Cerebellar nuclear complex (tissue), 1 donor: ENCODE results near the gene HAND2.

ENCODE experiments used
- DNase-seq, 2 experiments: peaks; one replicate each; lab custom pipeline; 2025; lab: John Stamatoyannopoulos, UW

The HAND2 gene

DNA sequence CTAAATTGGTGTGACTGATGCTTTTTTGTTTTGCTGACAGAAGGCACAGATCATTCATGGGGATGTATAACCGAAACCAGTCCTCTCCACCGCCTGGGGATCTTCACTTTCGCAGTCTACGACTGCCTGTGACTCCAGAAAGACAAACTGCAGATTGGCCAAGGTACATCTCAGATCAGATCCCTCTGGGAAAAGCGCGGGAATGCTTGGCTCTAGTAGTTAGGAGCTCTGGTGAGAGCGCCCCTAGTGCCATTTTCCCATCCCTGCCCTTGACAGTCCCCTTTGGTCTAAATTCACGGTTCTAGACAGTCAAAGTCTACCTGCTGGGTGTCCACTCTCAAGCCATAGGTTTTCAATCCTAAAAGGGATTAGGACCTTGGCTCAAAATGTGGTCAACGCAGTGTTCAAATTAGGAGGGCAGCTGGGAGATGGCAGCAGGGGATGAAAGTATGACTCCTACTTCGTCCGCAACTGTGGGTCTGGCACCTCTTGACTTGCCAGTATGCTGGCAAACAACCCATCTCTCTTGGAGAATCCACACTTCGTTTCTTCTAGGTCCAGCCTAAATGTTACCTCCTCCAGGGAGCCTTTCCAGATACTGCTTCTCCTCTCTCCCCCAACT lies 6.9 kb upstream of the HAND2 start:
- no peak for DNase-seq

DNA sequence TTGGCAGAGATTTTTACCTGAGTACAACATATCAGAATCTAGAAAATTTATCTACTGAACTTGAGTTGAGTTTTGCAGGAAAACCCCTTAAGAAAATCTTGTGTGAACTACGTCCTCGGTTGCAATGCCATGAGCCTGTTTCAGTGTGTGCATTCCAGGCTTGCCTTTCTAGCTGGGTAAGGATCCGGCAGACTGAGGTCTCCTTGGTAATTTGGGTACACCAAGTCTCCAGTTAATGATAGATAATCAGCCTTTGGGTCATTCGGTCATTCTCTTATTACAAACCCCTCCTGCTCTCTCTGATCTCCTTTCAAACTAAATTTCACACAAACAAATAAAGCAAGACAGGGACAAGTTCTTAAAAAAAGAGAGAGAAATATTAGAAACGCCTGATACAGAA lies 5.9 kb upstream of the HAND2 start:
- no peak for DNase-seq

GRCh38 chr4:173535165-173535902 lies 5.3 kb upstream of the HAND2 start:
- DNase-seq: no peak

GRCh38 chr4:173534434-173534833 lies 4.4 kb upstream of the HAND2 start:
- no peak for DNase-seq

- no peak for DNase-seq
Observed at GRCh38 chr4:173532725-173533511, 2.9 kb upstream of the HAND2 start.

- DNase-seq: no peak
Observed at GRCh38 chr4:173531086-173531965, 1.3 kb upstream of the HAND2 start.

- no peak for DNase-seq
Observed at GRCh38 chr4:173530326-173531085, 477 bp upstream of the HAND2 start.

GRCh38 chr4:173528378-173529321 lies 1.4 kb downstream of the HAND2 start:
- no peak for DNase-seq

DNA sequence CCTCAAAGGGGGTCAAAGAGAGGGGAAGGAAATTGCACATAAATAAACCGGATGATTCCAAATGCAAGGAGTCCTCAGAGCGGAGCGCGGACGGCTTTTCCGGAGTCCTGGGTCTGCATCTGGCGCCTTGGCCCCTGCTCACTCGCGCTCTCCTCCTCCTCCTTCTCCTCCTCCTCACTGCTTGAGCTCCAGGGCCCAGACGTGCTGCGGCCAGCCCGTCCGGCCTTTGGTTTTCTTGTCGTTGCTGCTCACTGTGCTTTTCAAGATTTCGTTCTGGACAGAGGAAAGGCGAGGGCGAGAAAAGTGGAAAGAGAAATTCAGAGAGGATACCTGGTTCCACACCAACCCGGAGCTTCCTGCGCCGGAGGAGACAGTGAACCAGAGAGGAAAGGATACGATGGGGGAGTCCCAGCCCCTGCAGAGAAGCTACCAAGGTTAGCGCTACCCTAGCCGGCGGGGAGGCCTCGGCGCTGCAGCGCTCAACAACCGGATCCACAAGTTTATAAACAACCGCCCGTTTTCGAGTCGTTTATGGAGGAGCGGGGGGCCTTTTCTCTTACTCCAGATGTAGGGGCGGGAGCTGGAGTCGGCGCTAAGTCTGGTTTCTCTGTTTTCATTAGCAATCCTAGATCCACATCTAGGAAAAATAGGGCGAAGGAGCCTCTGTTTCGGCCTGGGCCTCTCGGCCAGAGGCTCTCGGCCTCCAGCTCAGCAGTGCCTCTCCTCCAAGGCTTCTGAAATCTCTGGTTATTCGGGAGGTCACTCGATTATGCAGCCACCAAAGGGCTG lies 2.7 kb downstream of the HAND2 start:
- no peak for DNase-seq

- no peak for DNase-seq
Observed at GRCh38 chr4:173526724-173527102, 3.3 kb downstream of the HAND2 start.

GRCh38 chr4:173526027-173526482 lies 4.0 kb downstream of the HAND2 start:
- DNase-seq: no peak

- DNase-seq: no peak
Observed at GRCh38 chr4:173525118-173526011, 4.7 kb downstream of the HAND2 start.

DNA sequence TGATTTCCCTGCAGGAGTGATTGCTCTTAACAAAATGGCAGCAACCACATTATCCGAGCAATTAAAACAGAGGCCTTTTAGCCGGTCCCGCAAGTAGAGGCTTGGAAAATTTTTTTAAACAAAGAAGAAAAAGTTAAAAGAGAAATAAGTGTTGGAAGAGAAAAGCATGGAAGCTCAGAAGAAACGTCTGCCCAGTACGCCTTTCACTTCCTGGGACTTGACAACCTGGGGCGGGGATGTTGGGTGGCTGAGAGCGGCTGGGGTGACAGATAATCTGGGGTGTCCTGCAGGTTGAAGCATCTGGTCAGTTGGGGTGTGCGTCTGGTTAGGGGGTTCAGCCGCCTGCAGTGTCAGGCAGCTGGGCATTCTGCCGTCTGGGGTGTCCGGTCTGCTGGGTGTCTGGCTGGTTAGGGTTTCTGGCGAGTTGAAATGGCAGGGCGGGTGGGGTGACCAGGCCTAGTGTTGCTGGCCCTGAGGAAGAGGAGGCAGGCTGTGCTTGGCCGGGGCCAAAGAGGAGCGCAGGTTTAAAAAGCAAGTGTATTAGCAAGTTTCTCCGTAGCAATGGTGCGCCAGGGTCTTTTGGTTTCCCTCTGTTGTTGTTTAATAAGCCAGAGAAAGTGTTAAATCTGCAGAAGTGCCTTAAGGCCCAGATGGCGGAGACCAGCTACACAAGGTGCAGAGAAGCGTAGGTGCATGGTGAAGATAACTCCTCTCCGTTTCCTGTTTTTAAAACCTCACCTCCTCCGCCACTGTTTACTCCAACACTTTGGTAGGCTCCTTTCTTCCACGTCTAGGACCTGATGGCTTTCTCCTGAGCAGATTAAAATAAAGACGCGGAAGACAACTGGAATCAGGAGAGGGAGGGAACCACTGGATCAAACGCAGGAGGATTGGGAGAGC lies 5.6 kb downstream of the HAND2 start:
- no peak for DNase-seq

GRCh38 chr4:173522951-173523395 lies 7.1 kb downstream of the HAND2 start:
- DNase-seq: no peak

- DNase-seq: no peak
Observed at GRCh38 chr4:173522160-173522950, 7.7 kb downstream of the HAND2 start.

DNA sequence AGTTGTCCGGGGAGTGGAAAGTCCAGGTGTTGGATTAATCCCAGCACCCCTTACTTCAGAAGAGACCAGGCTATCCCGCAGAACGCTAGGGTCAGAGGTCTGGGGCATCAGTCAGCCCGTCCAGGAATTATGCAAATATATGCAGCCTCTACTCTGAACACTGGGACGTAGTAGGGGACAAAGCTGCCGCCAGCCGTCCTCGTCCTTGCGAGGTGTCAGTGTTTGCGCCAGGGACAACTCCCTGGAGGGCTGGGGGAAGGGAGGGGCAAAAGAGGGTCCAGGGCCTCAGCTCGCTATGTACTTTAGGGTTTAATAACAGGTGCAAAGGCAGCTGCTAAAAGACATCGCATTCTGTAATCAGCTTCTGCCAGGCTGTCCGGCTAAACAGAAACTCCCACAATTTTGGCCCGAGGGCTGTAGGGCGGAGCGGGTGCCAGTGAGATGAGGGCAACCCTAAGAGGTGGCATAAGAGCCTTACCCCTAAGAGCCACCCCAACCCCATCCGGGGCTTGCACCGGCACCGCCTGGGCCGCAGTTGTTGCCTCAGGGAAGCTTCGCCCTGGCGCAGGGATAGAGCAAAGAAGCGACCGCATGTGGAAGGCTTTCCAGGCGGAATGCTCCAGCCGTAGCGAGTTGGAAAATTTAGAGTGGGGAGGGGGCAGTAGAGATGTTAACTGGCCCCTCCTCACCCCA lies 8.4 kb downstream of the HAND2 start:
- DNase-seq: no peak
